Measurements from ENCODE around the gene KMT2A.

KMT2A gene

GRCh38 chr11:118536726-118537125, 100.4 kb downstream of the KMT2A start:
- Histone ChIP-seq H3K79me2 (no peaks in the 10 kb centered on the region), H3K9me3 (ENCODE audit: control insufficient read depth, low read length) (no peaks in the 10 kb centered on the region), H3K4me3 (ENCODE audit: low read depth, low read length) (no peak overlapping the region), H3K27me3 (ENCODE audit: control insufficient read depth, insufficient read depth, low read length) (no peaks in the 10 kb centered on the region), H2AFZ (no peak overlapping the region), H3K4me2 (ENCODE audit: low read length) (no peak overlapping the region), H3K36me3 (ENCODE audit: control insufficient read depth, insufficient read depth, low read length) (no peaks in the 10 kb centered on the region), H3K27ac (no peak overlapping the region), H3K9ac (no peak overlapping the region), H3K4me1 (no peaks in the 10 kb centered on the region)
- TF ChIP-seq, protein P1, sequence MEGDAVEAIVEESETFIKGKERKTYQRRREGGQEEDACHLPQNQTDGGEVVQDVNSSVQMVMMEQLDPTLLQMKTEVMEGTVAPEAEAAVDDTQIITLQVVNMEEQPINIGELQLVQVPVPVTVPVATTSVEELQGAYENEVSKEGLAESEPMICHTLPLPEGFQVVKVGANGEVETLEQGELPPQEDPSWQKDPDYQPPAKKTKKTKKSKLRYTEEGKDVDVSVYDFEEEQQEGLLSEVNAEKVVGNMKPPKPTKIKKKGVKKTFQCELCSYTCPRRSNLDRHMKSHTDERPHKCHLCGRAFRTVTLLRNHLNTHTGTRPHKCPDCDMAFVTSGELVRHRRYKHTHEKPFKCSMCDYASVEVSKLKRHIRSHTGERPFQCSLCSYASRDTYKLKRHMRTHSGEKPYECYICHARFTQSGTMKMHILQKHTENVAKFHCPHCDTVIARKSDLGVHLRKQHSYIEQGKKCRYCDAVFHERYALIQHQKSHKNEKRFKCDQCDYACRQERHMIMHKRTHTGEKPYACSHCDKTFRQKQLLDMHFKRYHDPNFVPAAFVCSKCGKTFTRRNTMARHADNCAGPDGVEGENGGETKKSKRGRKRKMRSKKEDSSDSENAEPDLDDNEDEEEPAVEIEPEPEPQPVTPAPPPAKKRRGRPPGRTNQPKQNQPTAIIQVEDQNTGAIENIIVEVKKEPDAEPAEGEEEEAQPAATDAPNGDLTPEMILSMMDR (IDR thresholded peaks at IDR 0.05): no peak

GRCh38 chr11:118537409-118537980, 101.2 kb downstream of the KMT2A start:
- Histone ChIP-seq H3K79me2 (no peaks in the 10 kb centered on the region), H3K9ac (no peak overlapping the region), H2AFZ (no peak overlapping the region), H3K36me3 (ENCODE audit: control insufficient read depth, insufficient read depth, low read length) (no peaks in the 10 kb centered on the region), H3K4me1 (no peaks in the 10 kb centered on the region), H3K4me3 (ENCODE audit: low read depth, low read length) (no peak overlapping the region), H3K27me3 (ENCODE audit: control insufficient read depth, insufficient read depth, low read length) (no peaks in the 10 kb centered on the region), H3K9me3 (ENCODE audit: control insufficient read depth, low read length) (no peaks in the 10 kb centered on the region), H3K27ac (no peak overlapping the region), H3K4me2 (ENCODE audit: low read length) (no peak overlapping the region)
- TF ChIP-seq, protein P1 (IDR thresholded peaks at IDR 0.05): no peak

DNA sequence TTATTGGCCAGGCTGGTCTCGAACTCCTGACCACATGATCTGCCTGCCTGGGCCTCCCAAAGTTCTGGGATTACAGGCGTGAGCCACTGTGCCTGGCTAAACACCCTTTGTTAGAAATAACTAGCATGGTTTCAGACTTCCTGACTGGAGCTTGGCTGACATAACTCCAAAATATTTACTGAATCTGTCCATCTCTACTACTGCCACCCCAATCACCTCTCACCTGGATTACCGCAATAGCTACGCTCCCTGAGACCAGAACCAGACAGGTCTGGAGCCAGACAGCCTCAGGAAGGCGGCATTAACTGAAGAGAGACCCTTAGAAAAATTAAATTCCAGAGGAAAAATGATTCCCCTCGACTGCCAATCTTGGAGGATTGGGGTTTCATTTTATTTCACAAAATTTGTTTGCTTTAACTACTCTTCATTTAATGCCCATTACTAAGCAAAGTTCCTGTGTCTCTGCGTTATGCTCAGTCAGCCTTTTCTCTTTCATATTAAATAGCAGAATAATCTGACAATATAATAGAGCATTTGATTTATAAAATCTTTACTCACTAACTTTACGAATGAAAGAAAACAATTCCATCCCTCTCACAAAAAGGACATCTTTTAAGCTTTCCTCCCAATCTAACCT, 107.8 kb downstream of the KMT2A start:
- Histone ChIP-seq H3K27ac (no peak overlapping the region), H3K27me3 (ENCODE audit: control insufficient read depth, insufficient read depth, low read length) (no peaks in the 10 kb centered on the region), H3K9ac (no peak overlapping the region), H3K4me3 (ENCODE audit: low read depth, low read length) (no peak overlapping the region), H3K4me2 (ENCODE audit: low read length) (no peak overlapping the region), H3K4me1 (no peaks in the 10 kb centered on the region), H3K9me3 (ENCODE audit: control insufficient read depth, low read length) (no peaks in the 10 kb centered on the region), H2AFZ (no peak overlapping the region), H3K79me2 (no peaks in the 10 kb centered on the region), H3K36me3 (ENCODE audit: control insufficient read depth, insufficient read depth, low read length) (no peaks in the 10 kb centered on the region)
- TF ChIP-seq, protein P1 (IDR thresholded peaks at IDR 0.05): no peak

DNA sequence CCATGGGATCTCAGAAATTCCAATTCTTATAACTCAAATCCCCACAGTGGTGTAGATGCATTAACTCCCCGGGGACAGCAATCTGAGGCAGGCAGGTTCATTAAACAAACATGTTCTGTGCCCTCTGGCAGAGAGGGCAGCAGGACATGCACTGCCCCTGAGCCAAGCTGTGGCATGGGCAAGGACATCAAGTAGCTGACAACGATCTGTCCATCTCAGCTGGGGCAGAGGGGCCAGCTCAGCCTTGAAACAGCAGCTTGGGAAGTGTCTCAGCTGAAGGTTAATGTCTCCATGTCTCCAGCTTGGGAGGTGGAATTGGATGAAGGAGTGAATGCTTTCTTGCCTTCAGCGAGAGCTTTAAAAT, 108.3 kb downstream of the KMT2A start:
- no peak overlapping the region for H3K4me2 ChIP-seq (ENCODE audit: low read length)
- no peaks in the 10 kb centered on the region for H3K79me2 ChIP-seq
- TF ChIP-seq, protein P1 (IDR thresholded peaks at IDR 0.05): no peak
- H3K36me3 ChIP-seq (ENCODE audit: control insufficient read depth, insufficient read depth, low read length): no peaks in the 10 kb centered on the region
- no peaks in the 10 kb centered on the region for H3K9me3 ChIP-seq (ENCODE audit: control insufficient read depth, low read length)
- H3K27me3 ChIP-seq (ENCODE audit: control insufficient read depth, insufficient read depth, low read length): no peaks in the 10 kb centered on the region
- H3K4me3 ChIP-seq (ENCODE audit: low read depth, low read length): no peak overlapping the region
- H3K4me1 ChIP-seq: no peaks in the 10 kb centered on the region
- no peak overlapping the region for H3K9ac ChIP-seq
- no peak overlapping the region for H2AFZ ChIP-seq
- no peak overlapping the region for H3K27ac ChIP-seq

DNA sequence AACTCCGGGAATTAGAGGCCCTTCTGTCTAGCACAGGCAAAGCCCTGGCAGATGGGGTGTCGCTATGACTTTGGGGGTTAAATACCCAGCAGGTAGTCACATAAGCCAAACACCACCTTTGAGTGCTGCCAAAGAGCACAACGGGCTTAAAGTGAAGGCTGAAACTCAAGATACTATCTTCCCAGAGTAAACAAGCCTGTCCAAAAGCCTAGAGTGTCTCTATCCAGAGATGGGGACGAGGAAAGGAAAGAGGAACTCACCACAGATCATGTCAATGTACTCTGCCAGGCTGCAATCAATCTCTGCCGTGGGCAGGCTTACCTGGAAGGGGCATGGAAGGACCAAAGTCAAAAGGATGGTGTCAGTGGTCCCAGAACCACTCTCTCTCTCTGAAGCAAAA, 109.2 kb downstream of the KMT2A start:
- H3K36me3 ChIP-seq (ENCODE audit: control insufficient read depth, insufficient read depth, low read length): no peaks in the 10 kb centered on the region
- no peaks in the 10 kb centered on the region for H3K9me3 ChIP-seq (ENCODE audit: control insufficient read depth, low read length)
- H3K9ac ChIP-seq: no peak overlapping the region
- no peaks in the 10 kb centered on the region for H3K4me1 ChIP-seq
- TF ChIP-seq, protein P1 (IDR thresholded peaks at IDR 0.05): no peak
- H3K27me3 ChIP-seq (ENCODE audit: control insufficient read depth, insufficient read depth, low read length): no peaks in the 10 kb centered on the region
- no peak overlapping the region for H3K27ac ChIP-seq
- H3K79me2 ChIP-seq: no peaks in the 10 kb centered on the region
- H3K4me2 ChIP-seq (ENCODE audit: low read length): no peak overlapping the region
- H2AFZ ChIP-seq: no peak overlapping the region
- no peak overlapping the region for H3K4me3 ChIP-seq (ENCODE audit: low read depth, low read length)

Measured in parathyroid adenoma (tissue), 2 donors.